Activated CD4-positive, alpha-beta T cell treated with anti-CD3 and anti-CD28 coated beads for 36 hours (primary cell): ENCODE measurements around the gene SCTR. TPM values are rescaled to one million over a fixed set of nuclear protein-coding genes. Genes with fewer than 3 reads are reported as not detected.

ENCODE experiments used
- ATAC-seq: fragments of 200-7000 bp; cut with Tn5 transposase; one replicate; pipeline ENCODE4 v1.10.0; 2021; ENCODE audit warnings: mild to moderate bottlenecking, moderate library complexity
- CTCF ChIA-PET: fragments of 350-600 bp; sonication (Branson Sonifier 250); formaldehyde crosslinking; loops from one replicate; lab custom pipeline; 2021; ENCODE audit warnings: antibody characterized with exemption; lab: Charles Lee
- POLR2A ChIA-PET: fragments of 350-600 bp; sonication (Branson Sonifier 250); formaldehyde crosslinking; loops from one replicate; lab custom pipeline; 2021; ENCODE audit warnings: antibody characterized with exemption, inconsistent platforms; lab: Charles Lee
- DNase-seq: peaks from one replicate; pipeline ENCODE4 v3.0.0-alpha.2; 2020
- H3K27ac Mint-ChIP-seq: one replicate; pipeline ENCODE4 v1.8.0; 2021; ENCODE audit warnings: mixed read lengths
- H3K27me3 Mint-ChIP-seq: one replicate; pipeline ENCODE4 v1.8.0; 2021; ENCODE audit warnings: mixed read lengths
- H3K36me3 Mint-ChIP-seq: one replicate; pipeline ENCODE4 v1.8.0; 2021; ENCODE audit warnings: low read depth, mixed read lengths
- H3K4me1 Mint-ChIP-seq: one replicate; pipeline ENCODE4 v1.8.0; 2021; ENCODE audit warnings: mixed read lengths
- H3K4me3 Mint-ChIP-seq: one replicate; pipeline ENCODE4 v1.8.0; 2021; ENCODE audit warnings: mild to moderate bottlenecking, moderate library complexity, mixed read lengths
- H3K9me3 Mint-ChIP-seq: one replicate; pipeline ENCODE4 v1.8.0; 2021; ENCODE audit warnings: low read depth, mixed read lengths
- intact Hi-C, 2 experiments: fragments of 100-400 bp; cut with DNase I in 1 of 2; cut with micrococcal nuclease in 1 of 2; formaldehyde crosslinking; loops; one replicate each; pipeline versions ENCODE4 v1.14.2 to v1.15.1; 2022 to 2024; cut with DNase I, micrococcal nuclease
- total RNA-seq, 2 experiments: library from RNA; stranded (reverse); gene quantifications; one replicate each; pipeline ENCODE4 v1.2.3, GENCODE V29; 2021

SCTR gene
- total RNA-seq, 2 experiments from 2014 or later: not detected

GRCh38 chr2:119522671-119523070, 1.6 kb downstream of the SCTR start:
- ATAC-seq: no peak
- POLR2A ChIA-PET: no interaction called here
- intact Hi-C loops: no loop called here

GRCh38 chr2:119521433-119522050, 2.7 kb downstream of the SCTR start:
- intact Hi-C loops: no loop called here
- Mint-ChIP-seq H3K4me3 (no peak overlapping the region), H3K27me3 (peaks cover 33% of the 10 kb centered on the region), H3K9me3 (no peaks in the 10 kb centered on the region), H3K36me3 (no peaks in the 10 kb centered on the region), H3K27ac (no peak overlapping the region), H3K4me1 (no peaks in the 10 kb centered on the region)
- ChIA-PET CTCF (no interaction called here), POLR2A (no interaction called here)
- ATAC-seq: no peak
- no peak for DNase-seq

More at GRCh38 chr2:119522671-119523070, 1.6 kb downstream of the SCTR start:
- H3K9me3 Mint-ChIP-seq: no peaks in the 10 kb centered on the region
- no peak overlapping the region for H3K27ac Mint-ChIP-seq
- no peak overlapping the region for H3K4me3 Mint-ChIP-seq
- no peaks in the 10 kb centered on the region for H3K36me3 Mint-ChIP-seq
- CTCF ChIA-PET: interaction anchor here (0.6 kb wide), 1 partner anchor 57 kb away, joined by 3 read pairs; no protein-coding TSS in a partner anchor
- no peak for DNase-seq
- H3K4me1 Mint-ChIP-seq: no peaks in the 10 kb centered on the region
- H3K27me3 Mint-ChIP-seq: peaks cover 35% of the 10 kb centered on the region

DNA sequence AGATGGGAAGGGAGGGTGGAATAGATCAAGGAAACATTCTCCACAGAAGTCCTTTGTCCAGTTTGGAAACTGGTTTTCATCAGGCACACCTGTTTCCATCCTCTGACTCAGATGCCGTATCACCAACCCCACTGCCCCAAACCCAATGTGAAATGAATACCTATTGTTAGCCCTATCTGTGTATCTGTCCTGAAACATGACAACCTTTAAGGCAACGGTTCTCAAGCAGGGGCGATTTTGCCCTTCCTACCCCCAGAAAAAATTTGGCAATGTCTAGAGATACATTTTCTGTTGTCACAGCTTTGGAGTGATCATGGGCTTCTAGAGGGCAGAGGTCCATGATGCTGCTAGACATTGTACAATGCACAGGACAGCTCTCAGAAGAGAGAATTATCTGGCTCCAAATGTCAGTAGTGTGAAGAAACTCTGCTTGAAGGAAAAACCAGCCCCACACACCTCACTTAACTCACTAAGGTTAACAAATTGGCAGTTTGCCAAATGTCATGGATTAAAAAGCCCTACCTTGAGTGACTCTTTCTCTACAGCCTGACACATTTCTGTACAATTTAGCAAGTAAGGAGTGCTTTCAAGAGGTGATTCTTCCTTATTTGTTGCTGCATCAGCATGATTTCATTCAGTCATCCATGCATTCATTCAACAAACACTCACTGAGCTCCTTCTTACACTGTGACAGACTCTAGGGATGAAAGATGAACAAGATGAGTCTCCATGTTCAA, 3.4 kb downstream of the SCTR start:
- peaks cover 35% of the 10 kb centered on the region for H3K27me3 Mint-ChIP-seq
- no peaks in the 10 kb centered on the region for H3K36me3 Mint-ChIP-seq
- H3K4me3 Mint-ChIP-seq: no peak overlapping the region
- intact Hi-C loops: no loop called here
- ATAC-seq: no peak
- no peak overlapping the region for H3K27ac Mint-ChIP-seq
- no peak for DNase-seq
- CTCF ChIA-PET: no interaction called here
- H3K4me1 Mint-ChIP-seq: no peaks in the 10 kb centered on the region
- POLR2A ChIA-PET: no interaction called here
- H3K9me3 Mint-ChIP-seq: no peaks in the 10 kb centered on the region

DNA sequence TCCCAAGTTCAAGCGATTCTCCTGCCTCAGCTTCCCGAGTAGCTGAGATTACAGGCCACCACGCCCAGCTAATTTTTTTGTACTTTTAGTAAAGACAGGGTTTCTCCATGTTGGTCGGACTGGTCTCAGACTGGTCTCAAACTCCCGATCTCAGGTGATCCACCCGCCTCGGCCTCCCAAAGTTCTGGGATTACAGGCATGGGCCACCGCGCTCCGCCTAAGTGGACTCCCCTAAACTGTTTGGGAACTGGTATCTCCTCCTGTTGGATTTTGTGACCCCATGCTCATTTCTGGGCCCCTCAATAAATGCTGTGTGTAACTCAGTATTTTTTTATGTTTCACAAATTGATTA, 5.2 kb downstream of the SCTR start:
- no peak overlapping the region for H3K27ac Mint-ChIP-seq
- DNase-seq: no peak
- ChIA-PET POLR2A (no interaction called here), CTCF (interaction anchor here (0.6 to 1.2 kb wide), 2 partner anchors 13 to 49 kb away, joined by 4 read pairs; no protein-coding TSS in a partner anchor)
- intact Hi-C loops: no loop called here
- no peaks in the 10 kb centered on the region for H3K9me3 Mint-ChIP-seq
- peaks cover 33% of the 10 kb centered on the region for H3K27me3 Mint-ChIP-seq
- no peak overlapping the region for H3K4me3 Mint-ChIP-seq
- H3K4me1 Mint-ChIP-seq: no peaks in the 10 kb centered on the region
- ATAC-seq: no peak
- H3K36me3 Mint-ChIP-seq: no peaks in the 10 kb centered on the region

DNA sequence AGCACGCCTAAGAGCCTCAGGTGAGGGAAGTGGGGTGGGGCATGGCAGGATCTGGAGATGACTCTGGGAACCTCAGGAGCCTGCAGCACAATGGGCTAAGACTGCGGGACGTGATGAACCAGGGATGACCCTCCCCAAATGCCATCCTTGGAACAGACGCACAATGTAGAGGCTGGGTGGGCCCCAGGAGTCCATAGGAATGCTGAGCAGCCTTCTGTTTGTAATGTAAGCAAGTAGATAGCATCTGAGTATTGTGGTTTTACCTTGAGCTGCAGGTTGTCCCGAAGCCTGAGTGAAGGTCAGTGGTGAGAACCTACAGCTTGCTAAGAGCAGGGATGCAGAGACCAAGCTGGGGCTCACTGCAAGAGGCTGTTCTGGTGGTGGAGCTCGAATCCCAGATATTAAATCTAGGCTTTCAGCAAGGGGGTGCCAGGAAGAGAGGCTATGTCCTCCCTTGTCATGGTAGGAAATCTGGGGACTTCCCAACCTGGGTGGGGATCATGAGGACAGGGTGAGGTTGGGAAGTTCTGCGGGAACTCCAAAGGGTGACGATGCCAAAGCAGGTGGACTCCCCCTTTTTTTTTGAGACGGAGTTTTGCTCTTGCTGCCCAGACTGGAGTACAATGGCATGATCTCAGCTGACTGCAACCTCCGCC, 5.8 kb downstream of the SCTR start:
- Mint-ChIP-seq H3K4me1 (no peaks in the 10 kb centered on the region), H3K9me3 (no peaks in the 10 kb centered on the region), H3K27ac (no peak overlapping the region), H3K27me3 (peaks cover 30% of the 10 kb centered on the region), H3K4me3 (no peak overlapping the region), H3K36me3 (no peaks in the 10 kb centered on the region)
- DNase-seq (no peak), ATAC-seq (no peak)
- intact Hi-C loops: no loop called here
- CTCF ChIA-PET: interaction anchor here (0.6 to 1.2 kb wide), 2 partner anchors 12 to 49 kb away, joined by 4 read pairs; no protein-coding TSS in a partner anchor
- POLR2A ChIA-PET: no interaction called here

- H3K27ac Mint-ChIP-seq: no peak overlapping the region
- H3K4me1 Mint-ChIP-seq: no peaks in the 10 kb centered on the region
- intact Hi-C loops: loop anchor here in 1 of 2 experiments (1.0 kb wide), 1 partner anchor 143 kb away; no protein-coding TSS in a partner anchor
- CTCF ChIA-PET: interaction anchor here (0.8 to 1.0 kb wide), 2 partner anchors 21 to 23 kb away, joined by 3 read pairs; no protein-coding TSS in a partner anchor
- H3K36me3 Mint-ChIP-seq: no peaks in the 10 kb centered on the region
- H3K27me3 Mint-ChIP-seq: peaks cover 25% of the 10 kb centered on the region
- ATAC-seq: no peak
- no peaks in the 10 kb centered on the region for H3K9me3 Mint-ChIP-seq
- DNase-seq: peak; percentile 72
- POLR2A ChIA-PET: no interaction called here
- no peak overlapping the region for H3K4me3 Mint-ChIP-seq
Measured at GRCh38 chr2:119517433-119517832, 6.8 kb downstream of the SCTR start.

- DNase-seq (no peak), ATAC-seq (no peak)
- H3K36me3 Mint-ChIP-seq: no peaks in the 10 kb centered on the region
- CTCF ChIA-PET: interaction anchor here (1.0 kb wide), 1 partner anchor 12 kb away, joined by 3 read pairs; no protein-coding TSS in a partner anchor
- no peaks in the 10 kb centered on the region for H3K9me3 Mint-ChIP-seq
- no peak overlapping the region for H3K4me3 Mint-ChIP-seq
- intact Hi-C loops: no loop called here
- no peaks in the 10 kb centered on the region for H3K4me1 Mint-ChIP-seq
- H3K27me3 Mint-ChIP-seq: peaks cover 22% of the 10 kb centered on the region
- no peak overlapping the region for H3K27ac Mint-ChIP-seq
- POLR2A ChIA-PET: no interaction called here
Measured at GRCh38 chr2:119516121-119516520, 8.2 kb downstream of the SCTR start.

DNA sequence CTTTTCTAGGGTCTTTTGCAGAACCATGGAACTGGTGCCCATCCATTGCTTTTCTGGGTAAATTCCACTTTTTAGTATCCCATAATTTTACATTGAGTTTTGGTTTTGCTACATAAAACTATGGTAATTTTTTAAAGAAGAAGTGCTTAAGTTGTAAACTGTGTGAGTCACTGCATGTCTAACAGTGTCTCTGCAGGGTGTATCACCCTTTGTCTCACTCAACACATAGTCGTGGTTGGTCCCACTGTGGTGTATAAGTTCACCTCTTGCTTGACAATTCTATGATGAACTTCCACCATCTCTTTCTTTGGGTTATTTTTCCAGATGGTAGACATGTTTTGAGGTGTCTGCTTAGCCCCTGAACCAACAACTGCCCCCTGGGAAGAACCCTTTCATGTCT, 10.5 kb downstream of the SCTR start:
- CTCF ChIA-PET: no interaction called here
- Mint-ChIP-seq H3K9me3 (no peaks in the 10 kb centered on the region), H3K36me3 (no peaks in the 10 kb centered on the region), H3K4me1 (no peaks in the 10 kb centered on the region), H3K27me3 (peaks cover 30% of the 10 kb centered on the region), H3K4me3 (no peak overlapping the region), H3K27ac (no peak overlapping the region)
- POLR2A ChIA-PET: no interaction called here
- intact Hi-C loops: no loop called here
- ATAC-seq: no peak
- no peak for DNase-seq

DNA sequence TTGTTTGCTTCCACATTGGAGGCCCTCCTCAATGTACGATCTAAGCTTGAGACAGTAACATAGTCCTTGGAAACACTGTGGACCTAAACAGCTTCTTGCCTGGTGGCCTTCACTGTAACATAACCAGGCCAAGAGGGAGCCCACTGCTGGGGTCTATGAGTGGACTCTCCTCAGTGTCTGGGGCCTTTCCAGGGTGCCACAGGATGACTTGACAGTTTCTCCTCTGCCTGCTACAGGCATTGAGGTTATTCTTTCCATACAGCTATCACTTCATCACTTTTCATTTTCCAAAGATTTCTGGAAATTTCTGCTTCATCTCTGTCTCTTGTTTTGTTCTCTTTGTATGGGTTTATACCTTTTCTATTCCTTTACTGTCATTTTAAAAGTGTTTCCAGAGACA, 11.3 kb downstream of the SCTR start:
- Mint-ChIP-seq H3K4me1 (no peaks in the 10 kb centered on the region), H3K9me3 (no peaks in the 10 kb centered on the region), H3K36me3 (no peaks in the 10 kb centered on the region), H3K4me3 (no peak overlapping the region), H3K27ac (no peak overlapping the region), H3K27me3 (peaks cover 30% of the 10 kb centered on the region)
- ATAC-seq: no peak
- no peak for DNase-seq
- ChIA-PET CTCF (no interaction called here), POLR2A (no interaction called here)
- intact Hi-C loops: no loop called here

GRCh38 chr2:119511989-119512388, 12.3 kb downstream of the SCTR start:
- ChIA-PET CTCF (no interaction called here), POLR2A (no interaction called here)
- Mint-ChIP-seq H3K27me3 (peaks cover 26% of the 10 kb centered on the region), H3K4me3 (no peak overlapping the region), H3K27ac (no peak overlapping the region), H3K36me3 (no peaks in the 10 kb centered on the region), H3K4me1 (no peaks in the 10 kb centered on the region), H3K9me3 (no peaks in the 10 kb centered on the region)
- ATAC-seq: no peak
- no peak for DNase-seq
- intact Hi-C loops: no loop called here

DNA sequence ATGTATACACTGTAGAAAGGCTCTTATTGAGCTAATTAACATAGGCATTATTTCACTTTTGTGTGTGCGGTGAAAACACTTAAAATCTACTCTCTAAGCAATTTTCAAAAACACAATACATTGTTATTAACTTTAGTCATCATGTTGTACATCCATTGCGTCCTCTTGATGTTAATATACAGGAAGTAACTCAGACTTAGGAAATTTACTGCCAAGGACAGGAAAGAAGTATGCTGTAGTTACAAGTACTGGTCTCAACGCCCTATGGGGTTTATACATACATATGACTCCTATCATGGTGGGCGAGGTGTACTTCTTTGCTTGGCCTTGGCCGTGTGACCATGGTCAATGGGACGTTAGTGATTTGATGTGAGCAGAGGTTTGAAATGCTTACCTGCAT, 15.5 kb downstream of the SCTR start:
- intact Hi-C loops: no loop called here
- Mint-ChIP-seq H3K27me3 (peaks cover 12% of the 10 kb centered on the region), H3K4me1 (no peaks in the 10 kb centered on the region), H3K36me3 (no peaks in the 10 kb centered on the region), H3K9me3 (no peaks in the 10 kb centered on the region), H3K4me3 (no peak overlapping the region), H3K27ac (no peak overlapping the region)
- ATAC-seq (no peak), DNase-seq (no peak)
- ChIA-PET CTCF (interaction anchor here (0.7 kb wide), 1 partner anchor 35 kb away, joined by 3 read pairs; no protein-coding TSS in a partner anchor), POLR2A (no interaction called here)
